ENCODE data around the gene TRUB2. TPM values are rescaled to one million over a fixed set of nuclear protein-coding genes. Genes with fewer than 3 reads are reported as not detected.
A peak's percentile ranks its signal among the peaks of the same experiment; 100 is the strongest.

Gene TRUB2
- total and polyA plus RNA-seq, 2 of the 13 experiments (the other 11 are each of a cell fraction or from before 2014, with no cell fraction given) = 22.3 to 41.2 TPM

DNA sequence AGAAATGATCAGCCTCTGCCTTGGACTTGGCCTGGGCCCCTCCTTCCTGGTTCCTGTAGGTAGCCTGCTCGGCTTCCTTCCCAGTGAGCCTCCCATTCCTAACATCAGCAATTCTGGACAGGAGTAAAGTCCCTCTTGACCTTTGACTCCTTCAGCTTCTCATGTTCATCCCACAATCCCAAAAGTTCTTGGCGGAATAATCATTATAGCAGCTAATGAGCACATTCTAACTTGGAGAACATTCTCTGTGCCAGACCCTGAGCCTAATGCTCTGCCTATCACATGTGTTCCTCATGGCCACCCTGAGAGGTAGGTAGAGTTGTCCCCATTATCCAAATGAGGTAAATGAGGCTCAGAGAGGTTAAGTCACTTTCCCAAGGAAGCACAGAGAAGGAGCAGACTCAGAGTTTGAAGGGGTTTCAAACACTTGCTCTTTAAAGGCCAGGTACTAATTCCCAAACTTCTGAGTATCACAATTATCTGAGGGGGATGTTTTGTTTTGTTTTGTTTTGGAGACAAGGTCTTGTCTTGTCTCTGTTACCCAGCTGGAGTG is 24.9 kb downstream of the TRUB2 start (continued):
- TF ChIP-seq FOXK1 (CRISPR knock-in tag; IDR thresholded peaks at IDR 0.05; ENCODE audit: borderline replicate concordance, low read depth) (no peak), NFATC3 (CRISPR knock-in tag; IDR thresholded peaks at IDR 0.05) (no peak), GABPB1 (CRISPR knock-in tag; IDR thresholded peaks at IDR 0.05) (no peak), ELF1 (CRISPR knock-in tag; IDR thresholded peaks at IDR 0.05) (peak; percentile 39; the same call in 1 of the 2 replicates), ATM (IDR thresholded peaks at IDR 0.05; ENCODE audit: borderline replicate concordance) (no peak), TBX2 (CRISPR knock-in tag; IDR thresholded peaks at IDR 0.05; ENCODE audit: borderline replicate concordance) (no peak), POLR2AphosphoS2 (IDR thresholded peaks at IDR 0.05; ENCODE audit: low read depth, low read length) (no peak), NR2F1 (CRISPR knock-in tag; IDR thresholded peaks at IDR 0.05) (peak in 1 of 2 experiments; percentile 59; a peak in 1 of 4 replicates), CBFB (CRISPR knock-in tag; IDR thresholded peaks at IDR 0.05) (no peak), ZBTB42 (CRISPR knock-in tag; IDR thresholded peaks at IDR 0.05) (no peak), DPF2 (CRISPR knock-in tag; IDR thresholded peaks at IDR 0.05; ENCODE audit: borderline replicate concordance, low read depth) (no peak), NBN (conservative IDR thresholded peaks at IDR 0.05) (no peak), PHF8 (CRISPR knock-in tag; IDR thresholded peaks at IDR 0.05) (no peak), ZNF225 (CRISPR knock-in tag; IDR thresholded peaks at IDR 0.05) (no peak), ERF (CRISPR knock-in tag; IDR thresholded peaks at IDR 0.05) (no peak), ZNF619 (CRISPR knock-in tag; IDR thresholded peaks at IDR 0.05) (no peak), ZFP36L2 (CRISPR knock-in tag; IDR thresholded peaks at IDR 0.05) (no peak), THAP11 (CRISPR knock-in tag; IDR thresholded peaks at IDR 0.05) (no peak), SP5 (CRISPR knock-in tag; IDR thresholded peaks at IDR 0.05; ENCODE audit: borderline replicate concordance, low read depth) (no peak), MED1 (CRISPR knock-in tag; IDR thresholded peaks at IDR 0.05) (0 out of 2 replicates have a peak, but pooled peaks have one; percentile 2)
- TF ChIP-seq, protein P1, sequence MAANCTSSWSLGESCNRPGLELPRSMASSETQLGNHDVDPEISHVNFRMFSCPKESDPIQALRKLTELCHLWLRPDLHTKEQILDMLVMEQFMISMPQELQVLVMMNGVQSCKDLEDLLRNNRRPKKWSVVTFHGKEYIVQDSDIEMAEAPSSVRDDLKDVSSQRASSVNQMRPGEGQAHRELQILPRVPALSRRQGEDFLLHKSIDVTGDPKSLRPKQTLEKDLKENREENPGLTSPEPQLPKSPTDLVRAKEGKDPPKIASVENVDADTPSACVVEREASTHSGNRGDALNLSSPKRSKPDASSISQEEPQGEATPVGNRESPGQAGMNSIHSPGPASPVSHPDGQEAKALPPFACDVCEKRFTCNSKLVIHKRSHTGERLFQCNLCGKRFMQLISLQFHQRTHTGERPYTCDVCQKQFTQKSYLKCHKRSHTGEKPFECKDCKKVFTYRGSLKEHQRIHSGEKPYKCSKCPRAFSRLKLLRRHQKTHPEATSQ (CRISPR knock-in tag; IDR thresholded peaks at IDR 0.05; ENCODE audit: borderline replicate concordance) = no peak
- TF ChIP-seq, protein P2, sequence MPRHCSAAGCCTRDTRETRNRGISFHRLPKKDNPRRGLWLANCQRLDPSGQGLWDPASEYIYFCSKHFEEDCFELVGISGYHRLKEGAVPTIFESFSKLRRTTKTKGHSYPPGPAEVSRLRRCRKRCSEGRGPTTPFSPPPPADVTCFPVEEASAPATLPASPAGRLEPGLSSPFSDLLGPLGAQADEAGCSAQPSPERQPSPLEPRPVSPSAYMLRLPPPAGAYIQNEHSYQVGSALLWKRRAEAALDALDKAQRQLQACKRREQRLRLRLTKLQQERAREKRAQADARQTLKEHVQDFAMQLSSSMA (CRISPR knock-in tag; IDR thresholded peaks at IDR 0.05) = no peak
- TF ChIP-seq, protein P3, sequence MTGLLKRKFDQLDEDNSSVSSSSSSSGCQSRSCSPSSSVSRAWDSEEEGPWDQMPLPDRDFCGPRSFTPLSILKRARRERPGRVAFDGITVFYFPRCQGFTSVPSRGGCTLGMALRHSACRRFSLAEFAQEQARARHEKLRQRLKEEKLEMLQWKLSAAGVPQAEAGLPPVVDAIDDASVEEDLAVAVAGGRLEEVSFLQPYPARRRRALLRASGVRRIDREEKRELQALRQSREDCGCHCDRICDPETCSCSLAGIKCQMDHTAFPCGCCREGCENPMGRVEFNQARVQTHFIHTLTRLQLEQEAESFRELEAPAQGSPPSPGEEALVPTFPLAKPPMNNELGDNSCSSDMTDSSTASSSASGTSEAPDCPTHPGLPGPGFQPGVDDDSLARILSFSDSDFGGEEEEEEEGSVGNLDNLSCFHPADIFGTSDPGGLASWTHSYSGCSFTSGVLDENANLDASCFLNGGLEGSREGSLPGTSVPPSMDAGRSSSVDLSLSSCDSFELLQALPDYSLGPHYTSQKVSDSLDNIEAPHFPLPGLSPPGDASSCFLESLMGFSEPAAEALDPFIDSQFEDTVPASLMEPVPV (CRISPR knock-in tag; IDR thresholded peaks at IDR 0.05) = no peak
- TF ChIP-seq, protein P4, sequence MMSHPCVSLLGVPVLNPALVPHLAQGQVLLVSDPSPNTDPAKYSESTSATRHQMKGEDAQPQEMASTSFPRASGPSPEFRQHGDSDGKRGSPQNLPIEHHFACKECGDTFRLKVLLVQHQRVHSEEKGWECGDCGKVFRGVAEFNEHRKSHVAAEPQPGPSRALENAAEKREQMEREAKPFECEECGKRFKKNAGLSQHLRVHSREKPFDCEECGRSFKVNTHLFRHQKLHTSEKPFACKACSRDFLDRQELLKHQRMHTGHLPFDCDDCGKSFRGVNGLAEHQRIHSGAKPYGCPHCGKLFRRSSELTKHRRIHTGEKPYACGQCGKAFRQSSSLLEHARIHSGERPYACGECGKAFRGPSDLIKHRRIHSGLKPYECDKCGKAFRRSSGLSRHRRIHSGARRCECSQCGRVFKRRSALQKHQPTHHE (CRISPR knock-in tag; IDR thresholded peaks at IDR 0.05; ENCODE audit: borderline replicate concordance) = no peak
- TF ChIP-seq, protein P5, sequence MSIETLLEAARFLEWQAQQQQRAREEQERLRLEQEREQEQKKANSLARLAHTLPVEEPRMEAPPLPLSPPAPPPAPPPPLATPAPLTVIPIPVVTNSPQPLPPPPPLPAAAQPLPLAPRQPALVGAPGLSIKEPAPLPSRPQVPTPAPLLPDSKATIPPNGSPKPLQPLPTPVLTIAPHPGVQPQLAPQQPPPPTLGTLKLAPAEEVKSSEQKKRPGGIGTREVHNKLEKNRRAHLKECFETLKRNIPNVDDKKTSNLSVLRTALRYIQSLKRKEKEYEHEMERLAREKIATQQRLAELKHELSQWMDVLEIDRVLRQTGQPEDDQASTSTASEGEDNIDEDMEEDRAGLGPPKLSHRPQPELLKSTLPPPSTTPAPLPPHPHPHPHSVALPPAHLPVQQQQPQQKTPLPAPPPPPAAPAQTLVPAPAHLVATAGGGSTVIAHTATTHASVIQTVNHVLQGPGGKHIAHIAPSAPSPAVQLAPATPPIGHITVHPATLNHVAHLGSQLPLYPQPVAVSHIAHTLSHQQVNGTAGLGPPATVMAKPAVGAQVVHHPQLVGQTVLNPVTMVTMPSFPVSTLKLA (IDR thresholded peaks at IDR 0.05) = no peak
